ENCODE data around the gene PDIA6. TPM values are rescaled to one million over a fixed set of nuclear protein-coding genes. Genes with fewer than 3 reads are reported as not detected.
"Not testable (repeated sequence)": the region's sequence is repeated elsewhere in the genome, so short reads cannot be mapped to it uniquely, and the experiment has no call there.

PDIA6 gene
- total RNA-seq, 1 experiment from 2014 or later: 254 TPM

DNA sequence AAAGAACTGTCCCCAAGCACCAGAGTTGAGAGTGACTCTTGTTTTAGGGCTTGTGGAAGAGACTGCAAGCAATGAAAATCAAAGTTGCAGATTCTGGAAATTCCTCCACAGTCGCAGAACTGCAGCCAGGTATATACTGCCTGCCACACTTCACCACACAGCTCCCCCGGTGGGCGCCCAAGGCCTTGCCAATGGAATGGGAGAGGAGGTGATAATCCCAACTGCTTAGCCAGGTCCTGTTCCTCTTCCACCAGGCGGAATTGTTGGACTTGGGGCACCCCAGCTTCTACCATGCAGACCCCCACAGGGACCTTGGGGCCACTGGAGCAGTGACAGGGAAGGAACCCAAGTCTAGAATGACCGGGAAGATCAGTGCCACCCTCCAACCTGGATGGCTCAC lies 4.8 kb upstream of the PDIA6 start:
- intact Hi-C loops (cut with micrococcal nuclease): no loop called here
- TF ChIP-seq, protein P1, sequence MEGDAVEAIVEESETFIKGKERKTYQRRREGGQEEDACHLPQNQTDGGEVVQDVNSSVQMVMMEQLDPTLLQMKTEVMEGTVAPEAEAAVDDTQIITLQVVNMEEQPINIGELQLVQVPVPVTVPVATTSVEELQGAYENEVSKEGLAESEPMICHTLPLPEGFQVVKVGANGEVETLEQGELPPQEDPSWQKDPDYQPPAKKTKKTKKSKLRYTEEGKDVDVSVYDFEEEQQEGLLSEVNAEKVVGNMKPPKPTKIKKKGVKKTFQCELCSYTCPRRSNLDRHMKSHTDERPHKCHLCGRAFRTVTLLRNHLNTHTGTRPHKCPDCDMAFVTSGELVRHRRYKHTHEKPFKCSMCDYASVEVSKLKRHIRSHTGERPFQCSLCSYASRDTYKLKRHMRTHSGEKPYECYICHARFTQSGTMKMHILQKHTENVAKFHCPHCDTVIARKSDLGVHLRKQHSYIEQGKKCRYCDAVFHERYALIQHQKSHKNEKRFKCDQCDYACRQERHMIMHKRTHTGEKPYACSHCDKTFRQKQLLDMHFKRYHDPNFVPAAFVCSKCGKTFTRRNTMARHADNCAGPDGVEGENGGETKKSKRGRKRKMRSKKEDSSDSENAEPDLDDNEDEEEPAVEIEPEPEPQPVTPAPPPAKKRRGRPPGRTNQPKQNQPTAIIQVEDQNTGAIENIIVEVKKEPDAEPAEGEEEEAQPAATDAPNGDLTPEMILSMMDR (IDR thresholded peaks at IDR 0.05; ENCODE audit: unreplicated experiment): peak; percentile 46
- peaks cover 5% of the 10 kb centered on the region for H3K4me1 Mint-ChIP-seq (ENCODE audit: insufficient read depth, unreplicated experiment)
- POLR2A ChIA-PET: interaction anchor here (0.5 kb wide), 1 partner anchor 138 kb away, joined by 3 read pairs; no protein-coding TSS in a partner anchor
- peaks cover 40% of the 10 kb centered on the region for H3K27me3 Mint-ChIP-seq (ENCODE audit: insufficient read depth, unreplicated experiment)
- peak; percentile 34 for DNase-seq (ENCODE audit: unreplicated experiment)
- H3K36me3 Mint-ChIP-seq (ENCODE audit: insufficient read depth, unreplicated experiment): no peaks in the 10 kb centered on the region
- no peaks in the 10 kb centered on the region for H3K9me3 Mint-ChIP-seq (ENCODE audit: unreplicated experiment)
- H3K27ac Mint-ChIP-seq (ENCODE audit: low read depth, unreplicated experiment): no peak overlapping the region
- no peak overlapping the region for H3K4me3 Mint-ChIP-seq (ENCODE audit: unreplicated experiment)
- BruUV-seq (replicated peaks): no TSS peak
- CTCF ChIA-PET: interaction anchor here (1.0 to 5.8 kb wide), 4 partner anchors 14 to 59 kb away, joined by 3 to 28 read pairs (median 4); no protein-coding TSS in a partner anchor

DNA sequence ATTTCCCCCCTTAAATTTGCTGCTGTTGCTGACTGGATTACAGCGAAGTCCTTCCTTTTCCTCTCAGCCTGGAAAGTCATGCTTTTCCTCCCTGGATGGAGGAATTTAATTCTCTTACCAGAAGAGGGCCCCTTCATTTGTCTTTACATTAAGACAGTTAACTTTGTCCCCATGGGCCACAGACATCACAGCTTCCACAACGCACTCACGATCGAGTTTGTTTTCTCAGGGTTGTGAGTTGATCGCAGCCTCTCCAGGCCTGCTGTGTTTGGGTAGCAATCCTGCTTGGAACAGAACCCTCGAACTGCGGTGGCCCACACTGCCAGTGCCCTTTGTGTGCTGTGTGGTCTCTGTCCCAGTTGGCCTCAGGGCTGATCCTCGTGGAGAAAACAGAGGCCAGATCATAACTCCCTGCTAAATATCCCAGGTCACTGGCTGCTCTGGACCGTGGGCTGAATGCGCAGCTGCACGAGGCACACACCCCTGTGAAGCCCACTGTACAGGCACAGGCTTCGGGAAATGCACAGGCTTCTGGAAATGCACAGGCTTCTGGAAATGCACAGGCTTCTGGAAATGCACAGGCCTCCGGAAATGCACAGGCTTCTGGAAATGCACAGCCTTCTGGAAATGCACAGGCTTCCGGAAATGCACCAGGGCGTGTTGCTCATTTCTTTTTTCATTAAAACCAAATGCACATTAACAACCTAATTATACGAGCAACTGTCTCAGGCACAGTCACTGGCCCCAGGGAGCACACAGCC lies 2.2 kb upstream of the PDIA6 start:
- TF ChIP-seq, protein P1 (IDR thresholded peaks at IDR 0.05; ENCODE audit: unreplicated experiment): no peak
- POLR2A ChIA-PET: no interaction called here
- intact Hi-C loops (cut with micrococcal nuclease): no loop called here
- H3K27me3 Mint-ChIP-seq (ENCODE audit: insufficient read depth, unreplicated experiment): peaks cover 22% of the 10 kb centered on the region
- no peak overlapping the region for H3K27ac Mint-ChIP-seq (ENCODE audit: low read depth, unreplicated experiment)
- CTCF ChIA-PET: interaction anchor here (0.6 to 5.8 kb wide), 3 partner anchors 17 to 244 kb away, joined by 5 to 28 read pairs (median 11); no protein-coding TSS in a partner anchor
- H3K36me3 Mint-ChIP-seq (ENCODE audit: insufficient read depth, unreplicated experiment): no peaks in the 10 kb centered on the region
- H3K4me1 Mint-ChIP-seq (ENCODE audit: insufficient read depth, unreplicated experiment): peaks cover 18% of the 10 kb centered on the region
- no peak for DNase-seq (ENCODE audit: unreplicated experiment)
- no TSS peak for BruUV-seq (replicated peaks)
- H3K4me3 Mint-ChIP-seq (ENCODE audit: unreplicated experiment): no peak overlapping the region
- no peaks in the 10 kb centered on the region for H3K9me3 Mint-ChIP-seq (ENCODE audit: unreplicated experiment)

DNA sequence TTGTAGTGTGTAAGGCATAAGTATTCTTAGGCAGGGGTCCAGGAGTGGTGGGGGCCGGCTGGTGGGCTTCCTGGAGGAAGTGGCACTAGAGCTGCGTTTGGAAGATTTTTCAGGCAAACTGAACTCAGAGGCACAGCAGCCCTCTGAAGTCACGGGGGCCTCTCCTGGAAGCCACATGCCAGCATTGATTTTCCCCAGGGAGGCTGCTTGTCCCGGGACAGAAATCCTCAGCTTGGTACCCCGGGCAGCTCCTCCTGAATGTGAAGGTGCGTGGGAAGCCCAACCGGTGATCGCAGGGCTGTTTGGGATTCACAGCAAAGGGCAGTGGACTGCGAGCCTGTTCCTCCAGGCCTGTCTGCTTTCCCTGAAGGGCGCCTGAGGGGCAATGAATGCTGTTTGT lies 1.6 kb upstream of the PDIA6 start:
- no TSS peak for BruUV-seq (replicated peaks)
- DNase-seq (ENCODE audit: unreplicated experiment): no peak
- intact Hi-C loops (cut with micrococcal nuclease): no loop called here
- Mint-ChIP-seq H3K27me3 (ENCODE audit: insufficient read depth, unreplicated experiment) (peaks cover 18% of the 10 kb centered on the region), H3K4me3 (ENCODE audit: unreplicated experiment) (no peak overlapping the region), H3K27ac (ENCODE audit: low read depth, unreplicated experiment) (no peak overlapping the region), H3K9me3 (ENCODE audit: unreplicated experiment) (no peaks in the 10 kb centered on the region), H3K36me3 (ENCODE audit: insufficient read depth, unreplicated experiment) (no peaks in the 10 kb centered on the region), H3K4me1 (ENCODE audit: insufficient read depth, unreplicated experiment) (peaks cover 20% of the 10 kb centered on the region)
- POLR2A ChIA-PET: no interaction called here
- TF ChIP-seq, protein P1 (IDR thresholded peaks at IDR 0.05; ENCODE audit: unreplicated experiment): no peak
- CTCF ChIA-PET: interaction anchor here (1.4 to 5.8 kb wide), 2 partner anchors 18 to 22 kb away, joined by 11 to 28 read pairs; no protein-coding TSS in a partner anchor

DNA sequence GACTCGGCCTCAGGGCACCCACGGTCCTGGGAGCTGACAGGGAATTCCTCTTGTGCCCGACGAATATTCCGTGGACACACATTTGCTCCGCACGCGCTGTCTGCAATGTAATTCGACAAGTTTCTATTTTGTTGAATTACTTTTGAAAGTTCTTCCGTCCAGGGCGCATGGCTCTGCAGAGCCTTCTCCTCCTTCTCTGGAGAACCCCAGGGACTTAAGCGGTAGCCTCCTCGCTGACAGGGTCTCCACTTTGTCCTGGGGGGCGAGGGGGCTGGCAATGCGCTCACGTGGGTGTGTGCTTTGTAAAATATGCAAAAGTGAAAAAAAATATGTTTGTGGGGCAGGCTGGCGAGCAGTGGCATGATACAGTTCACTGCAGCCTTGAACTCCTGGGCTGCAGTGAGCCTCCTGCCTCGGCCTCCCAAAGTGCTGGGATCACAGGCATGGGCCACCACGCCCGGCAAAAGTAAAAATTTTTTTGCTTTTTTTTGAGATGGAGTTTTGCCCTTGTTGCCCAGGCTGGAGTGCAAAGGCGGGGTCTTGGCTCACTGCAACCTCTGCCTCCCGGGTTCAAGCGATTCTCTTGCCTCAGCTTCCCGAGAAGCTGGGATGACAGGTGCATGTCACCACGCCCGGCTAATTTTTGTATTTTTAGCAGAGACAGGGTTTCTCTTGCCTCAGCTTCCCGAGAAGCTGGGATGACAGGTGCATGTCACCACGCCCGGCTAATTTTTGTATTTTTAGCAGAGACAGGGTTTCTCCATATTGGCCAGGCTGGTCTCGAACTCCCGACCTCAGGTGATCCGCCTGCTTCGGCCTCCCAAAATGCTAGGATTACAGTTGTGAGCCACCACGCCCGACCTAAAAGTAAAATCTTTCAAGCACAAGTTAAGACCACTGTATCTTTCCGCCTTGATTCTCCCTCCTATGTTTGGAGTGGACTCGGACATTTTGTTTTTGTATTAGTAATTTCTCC lies 866 bp upstream of the PDIA6 start:
- H3K36me3 Mint-ChIP-seq (ENCODE audit: insufficient read depth, unreplicated experiment); H3K27ac Mint-ChIP-seq (ENCODE audit: low read depth, unreplicated experiment); intact Hi-C loops (cut with micrococcal nuclease); H3K9me3 Mint-ChIP-seq (ENCODE audit: unreplicated experiment); DNase-seq (ENCODE audit: unreplicated experiment): not testable (repeated sequence)
- ChIA-PET CTCF (interaction anchor here (0.9 to 5.8 kb wide), 5 partner anchors 10 to 311 kb away, joined by 5 to 28 read pairs (median 5); no protein-coding TSS in a partner anchor), POLR2A (interaction anchor here (0.6 to 2.0 kb wide), 5 partner anchors 10 to 956 kb away, joined by 3 to 10 read pairs (median 4); no protein-coding TSS in a partner anchor)
- BruUV-seq (replicated peaks): TSS peak; percentile 63
- Mint-ChIP-seq H3K4me1 (ENCODE audit: insufficient read depth, unreplicated experiment) (peaks cover 21% of the 10 kb centered on the region), H3K27me3 (ENCODE audit: insufficient read depth, unreplicated experiment) (peaks cover 18% of the 10 kb centered on the region), H3K4me3 (ENCODE audit: unreplicated experiment) (peak overlapping the region; percentile 84)

All from MCF 10A (cell line).